OCI-M1 (cell line): Measurements from ENCODE around the gene BCAR1.

Source experiments
- DNase-seq: peaks from one replicate; lab custom pipeline; 2025; lab: John Stamatoyannopoulos, UW

The BCAR1 gene

DNA sequence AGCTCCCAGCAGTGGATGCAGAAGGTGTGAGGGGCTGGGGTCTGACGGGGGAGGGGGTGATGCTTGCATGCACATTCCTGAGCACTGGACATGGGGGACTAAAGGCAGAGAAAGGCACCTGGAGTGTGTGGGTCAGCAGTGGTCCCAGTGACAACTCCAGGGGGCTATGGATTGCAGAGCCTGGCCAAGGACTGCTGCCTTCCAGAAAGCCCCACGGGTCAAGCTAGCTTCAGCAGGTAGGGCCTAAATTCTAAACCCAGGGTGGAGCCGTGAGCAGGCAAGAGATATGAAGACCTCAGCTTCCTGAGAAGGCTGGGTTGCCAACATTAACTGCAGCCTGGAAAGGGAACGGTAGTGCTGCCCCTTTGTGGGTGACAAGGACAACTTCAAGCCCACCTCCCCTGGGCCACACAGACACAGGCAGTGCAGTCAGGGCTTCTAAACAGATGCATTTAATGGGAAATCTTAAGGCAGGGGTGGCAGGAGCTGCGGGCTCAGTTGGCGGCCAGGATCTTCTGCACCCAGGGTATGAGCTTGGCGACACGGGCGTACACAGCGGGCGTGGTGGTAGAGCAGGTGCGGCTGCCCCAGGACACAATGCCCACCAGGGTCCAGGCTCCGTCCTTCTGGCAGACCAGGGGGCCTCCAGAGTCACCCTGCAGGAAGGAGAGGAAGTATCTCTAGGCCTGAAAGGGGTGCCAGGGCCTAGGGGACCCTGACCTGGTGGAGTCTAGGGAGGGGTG is 47.6 kb downstream of the BCAR1 start:
- DNase-seq, result peak; percentile 16

DNA sequence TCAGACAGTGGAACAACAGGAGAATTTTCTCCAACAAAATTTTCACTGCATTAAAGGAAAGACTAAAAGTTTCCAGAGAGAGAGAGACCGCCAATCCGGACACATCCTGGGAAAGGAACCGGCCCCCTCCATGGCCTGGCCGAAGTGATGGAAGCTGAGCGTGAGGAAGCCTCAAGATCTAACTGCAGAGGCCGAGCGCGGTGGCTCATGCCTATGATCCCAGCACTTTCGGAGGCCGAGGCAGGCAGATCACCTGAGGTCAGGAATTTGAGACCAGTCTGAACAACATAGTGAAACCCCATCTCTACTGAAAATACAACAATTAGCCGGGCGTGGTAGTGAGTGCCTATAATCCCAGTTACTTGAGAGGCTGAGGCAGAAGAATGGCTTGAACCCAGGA is 48.3 kb downstream of the BCAR1 start:
- DNase-seq, result no peak

DNA sequence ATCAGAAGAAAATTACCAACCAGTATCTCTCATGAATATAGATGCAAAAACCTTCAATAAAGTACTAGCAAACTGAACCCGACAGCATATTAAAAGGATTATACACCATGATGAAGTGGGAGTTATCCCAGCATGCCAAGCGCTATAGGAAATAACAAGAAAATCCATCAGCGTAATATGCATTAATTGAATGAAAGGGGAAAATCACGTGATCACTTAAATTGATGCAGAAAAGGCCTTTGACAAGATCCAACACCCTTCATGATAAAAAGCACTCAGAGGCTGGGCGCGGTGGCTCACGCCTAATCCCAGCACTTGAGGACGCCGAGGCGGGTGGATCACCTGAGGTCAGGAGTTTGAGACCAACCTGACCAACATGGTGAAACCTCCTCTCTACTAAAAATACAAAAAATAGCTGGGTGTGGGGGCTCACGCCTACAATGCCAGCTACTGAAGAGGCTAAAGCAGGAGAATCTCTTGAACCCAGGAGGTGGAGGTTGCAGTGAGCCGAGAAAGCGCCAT is 49.3 kb downstream of the BCAR1 start:
- DNase-seq, result no peak

DNA sequence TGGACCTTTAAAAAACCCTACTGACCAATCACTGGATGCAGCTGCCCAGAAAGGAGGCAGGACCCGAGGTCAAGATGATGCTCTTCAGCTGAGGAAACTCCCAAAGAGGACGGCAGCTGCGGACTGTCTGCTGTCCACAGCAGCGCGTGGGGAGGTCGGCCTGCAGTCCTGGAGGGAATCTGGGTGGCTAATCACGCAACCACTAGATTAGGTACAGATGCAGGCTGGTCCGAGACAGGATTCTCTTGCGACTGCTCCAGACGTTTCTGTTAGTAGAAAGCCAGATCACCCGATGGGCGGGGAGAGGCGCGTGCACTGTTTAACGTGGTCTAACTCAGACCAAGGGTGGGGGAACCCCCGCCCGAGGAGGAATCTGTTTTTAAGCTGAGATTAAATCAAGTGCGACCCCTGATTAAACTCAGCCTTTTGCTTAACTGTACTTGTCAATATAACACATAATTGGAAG is 53.3 kb downstream of the BCAR1 start:
- peak; percentile 39 for DNase-seq

DNA sequence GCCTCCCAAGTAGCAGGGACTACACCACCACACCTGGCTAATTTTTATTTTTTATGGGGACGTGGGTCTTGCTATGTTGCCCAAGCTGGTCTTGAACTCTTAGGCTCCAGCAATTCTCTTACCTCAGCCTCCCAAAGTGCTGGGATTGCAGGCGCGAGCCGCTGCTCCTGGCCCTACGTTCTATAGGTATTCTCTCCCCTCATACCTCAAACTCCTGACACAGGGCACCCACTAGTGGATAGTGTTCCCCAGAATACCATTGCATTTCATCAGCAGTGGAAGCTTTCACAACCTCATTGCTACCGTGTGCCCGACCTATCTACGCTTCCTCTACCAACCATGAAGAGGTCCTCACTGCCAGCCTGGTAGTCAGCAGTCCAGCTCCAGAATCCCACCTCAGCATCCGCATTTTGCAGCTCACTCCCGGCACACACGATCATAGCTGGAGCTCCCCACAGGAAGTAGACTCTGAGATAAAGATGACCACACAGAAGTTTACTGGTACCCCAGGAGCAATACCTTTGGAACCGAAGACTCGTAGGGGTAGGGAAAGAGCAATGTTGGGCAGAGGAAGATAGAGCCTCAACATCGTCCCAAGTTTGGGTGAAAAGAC is 53.8 kb downstream of the BCAR1 start:
- peak; percentile 28 for DNase-seq

DNA sequence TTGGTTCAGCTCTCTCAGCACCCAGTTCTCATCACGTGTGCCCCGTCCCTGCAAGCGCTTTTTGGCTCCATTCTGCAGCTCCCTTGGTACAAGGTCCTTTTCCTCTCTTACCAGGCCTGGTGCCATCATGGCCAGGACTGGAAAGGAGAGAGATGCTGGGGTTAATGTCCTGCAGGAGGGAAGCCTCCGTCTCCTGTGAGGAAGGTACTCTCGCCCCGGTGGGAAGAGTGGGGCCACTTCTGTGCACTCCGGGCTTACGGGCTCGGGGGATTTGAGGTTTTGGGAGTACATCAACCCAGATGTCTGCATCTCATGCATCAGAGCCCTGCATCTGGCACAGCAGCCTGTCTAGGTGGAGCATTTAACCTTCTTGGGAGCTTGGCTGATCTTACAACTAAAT is 54.6 kb downstream of the BCAR1 start:
- DNase-seq, result no peak

DNA sequence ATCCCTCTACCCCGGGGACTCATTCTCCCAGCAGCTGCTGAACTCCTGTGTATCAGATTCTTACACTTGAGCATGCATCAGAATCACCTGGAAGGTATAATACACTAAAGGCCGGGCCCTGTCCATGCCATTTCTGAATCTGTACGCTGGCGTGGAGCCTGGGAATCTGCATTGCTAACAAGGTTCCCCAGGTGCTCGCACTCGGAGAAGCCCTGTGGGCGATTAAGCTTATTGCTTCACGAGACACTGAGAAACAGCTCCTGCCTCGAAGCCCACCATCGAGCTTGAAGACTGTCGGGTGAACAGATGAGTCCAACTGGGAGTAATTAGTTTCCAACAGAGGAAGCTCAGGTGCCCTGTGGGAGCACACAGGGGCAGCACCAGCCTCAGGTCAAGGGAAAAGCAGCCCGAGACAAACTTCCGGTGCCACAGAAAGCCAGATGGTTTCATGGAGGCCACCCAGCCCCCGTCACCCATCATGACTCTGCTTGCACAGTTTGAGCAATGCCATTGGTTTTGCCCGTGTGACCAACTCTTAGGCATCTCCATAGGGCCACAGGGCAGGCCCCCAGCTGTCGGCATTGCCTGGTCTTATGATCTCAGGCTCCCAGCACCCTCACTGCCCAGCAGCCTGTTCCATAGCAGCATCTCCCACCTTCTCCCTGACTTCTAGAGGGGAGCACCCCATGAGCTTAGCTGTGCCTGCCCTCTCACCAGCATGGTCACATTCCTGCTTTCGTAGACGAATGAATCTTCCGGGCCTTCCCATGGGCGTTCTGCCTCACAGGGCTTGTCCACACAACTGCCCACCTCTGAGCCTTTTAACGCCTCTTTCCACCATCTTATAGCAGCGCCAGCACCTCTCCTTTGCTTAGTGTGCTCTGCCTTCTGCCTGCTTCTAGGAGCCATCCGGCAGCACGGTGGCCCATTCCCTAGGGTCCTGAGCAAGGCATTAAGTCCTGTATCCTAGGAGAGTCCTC is 55.3 kb downstream of the BCAR1 start:
- DNase-seq, result no peak

DNA sequence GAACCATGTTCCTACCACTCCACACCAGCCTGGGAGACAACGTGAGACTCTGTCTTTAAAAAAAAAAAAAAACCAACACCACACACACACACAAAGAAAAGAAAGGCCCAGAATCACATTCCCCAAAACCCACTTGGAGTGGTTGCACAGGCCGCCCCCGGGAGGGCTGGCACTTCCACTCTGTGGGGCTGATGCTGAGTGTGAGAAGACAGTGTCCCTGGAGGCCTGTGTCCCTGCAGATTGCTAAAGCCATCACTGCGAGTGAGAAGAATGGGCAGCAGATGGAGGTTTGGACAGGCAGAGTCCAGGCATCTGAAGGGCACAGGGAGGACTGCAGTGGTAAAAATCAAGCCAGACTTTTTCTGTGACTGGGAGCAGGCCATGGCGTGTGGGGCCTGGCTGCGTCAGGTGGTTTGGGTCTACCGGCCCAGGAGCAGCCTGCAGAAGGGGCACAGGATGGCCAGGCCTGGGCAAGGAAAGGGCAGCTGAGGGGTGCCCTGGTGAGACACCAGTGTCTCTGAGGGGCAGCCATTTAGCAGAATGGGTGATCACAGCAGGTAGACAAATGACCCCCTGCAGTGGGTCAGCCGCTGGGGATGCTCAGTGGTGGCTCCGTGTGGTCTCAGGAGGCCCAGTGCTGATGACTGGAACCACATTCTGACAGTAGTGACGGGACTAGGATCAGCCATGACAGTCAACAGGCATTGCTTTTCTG is 57.5 kb downstream of the BCAR1 start:
- DNase-seq, result no peak

DNA sequence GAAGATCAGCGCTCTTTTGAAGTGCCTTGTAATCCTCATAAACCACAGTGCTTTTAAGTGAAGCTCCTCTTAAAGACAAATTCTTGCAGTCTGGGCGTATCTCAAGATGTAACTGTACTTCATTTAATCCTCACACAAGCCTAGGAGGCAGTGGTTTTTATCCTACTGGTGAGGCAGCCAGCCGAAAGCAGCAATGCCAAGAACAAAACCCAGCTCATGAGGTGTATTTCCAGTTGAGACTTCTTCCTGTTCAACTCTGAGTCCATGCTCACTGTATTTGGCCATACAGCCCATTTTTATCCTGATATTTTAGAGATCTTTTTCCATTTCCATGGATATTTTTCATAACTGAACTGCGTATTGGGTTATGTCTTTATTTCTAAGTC is 58.2 kb downstream of the BCAR1 start:
- DNase-seq, result no peak

DNA sequence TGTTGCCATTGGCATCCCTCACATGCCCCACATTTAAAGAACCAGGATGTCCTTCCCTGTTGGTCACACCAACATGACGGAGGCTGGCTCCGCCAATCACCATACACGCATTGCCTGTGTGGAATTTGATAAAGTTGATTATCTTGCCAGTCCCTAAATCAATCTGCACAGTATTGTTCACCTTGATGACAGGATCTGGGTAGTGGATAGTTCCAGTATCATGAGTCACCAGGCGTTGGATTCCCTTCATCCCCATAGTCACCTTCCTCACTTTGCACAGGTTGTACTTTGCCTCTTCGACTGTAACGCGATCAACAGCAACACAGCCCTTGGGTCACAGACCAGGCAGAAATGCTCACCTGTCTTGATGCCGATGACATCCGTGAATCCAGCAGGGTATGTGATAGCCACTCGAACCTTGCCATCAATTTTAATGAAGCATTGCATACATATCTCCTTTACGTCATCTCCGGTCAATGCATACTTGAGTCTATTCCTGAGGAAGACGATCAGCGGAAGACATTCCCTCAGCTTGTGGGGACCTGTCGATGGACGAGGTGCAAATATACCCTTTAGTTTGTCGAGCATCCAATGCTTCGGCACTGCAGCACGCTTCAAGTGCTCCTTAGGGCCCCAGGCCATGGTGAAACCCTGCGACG is 58.7 kb downstream of the BCAR1 start:
- no peak for DNase-seq

DNA sequence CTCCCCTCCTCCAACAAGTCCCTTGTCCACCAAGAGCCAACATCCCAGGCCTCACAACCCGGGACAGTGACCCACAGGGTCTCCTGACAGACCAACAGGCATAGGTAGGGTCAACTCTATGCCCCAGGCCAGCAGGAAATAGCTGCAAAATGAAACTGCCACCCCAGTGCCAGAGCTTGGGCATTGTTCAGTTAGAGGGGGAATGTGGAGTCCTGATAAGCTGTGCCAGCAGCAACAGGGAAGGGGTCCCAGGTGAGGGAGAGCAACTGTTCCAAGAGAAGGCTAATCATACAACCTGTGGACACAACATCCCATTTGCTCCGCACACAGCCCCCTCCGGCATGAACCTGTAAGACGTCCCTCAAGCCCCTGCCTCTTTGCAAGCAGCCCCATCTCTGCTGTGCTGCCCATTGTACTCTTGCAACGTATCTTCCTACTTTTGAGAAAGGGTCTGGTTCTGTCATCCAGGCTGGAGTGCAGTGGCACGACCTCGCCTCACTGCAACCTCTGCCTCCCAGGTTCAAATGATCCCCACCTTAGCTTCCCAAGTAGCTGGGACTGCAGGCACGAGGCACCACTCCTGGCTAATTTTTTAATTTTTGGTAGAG is 61.7 kb downstream of the BCAR1 start:
- DNase-seq, result no peak

DNA sequence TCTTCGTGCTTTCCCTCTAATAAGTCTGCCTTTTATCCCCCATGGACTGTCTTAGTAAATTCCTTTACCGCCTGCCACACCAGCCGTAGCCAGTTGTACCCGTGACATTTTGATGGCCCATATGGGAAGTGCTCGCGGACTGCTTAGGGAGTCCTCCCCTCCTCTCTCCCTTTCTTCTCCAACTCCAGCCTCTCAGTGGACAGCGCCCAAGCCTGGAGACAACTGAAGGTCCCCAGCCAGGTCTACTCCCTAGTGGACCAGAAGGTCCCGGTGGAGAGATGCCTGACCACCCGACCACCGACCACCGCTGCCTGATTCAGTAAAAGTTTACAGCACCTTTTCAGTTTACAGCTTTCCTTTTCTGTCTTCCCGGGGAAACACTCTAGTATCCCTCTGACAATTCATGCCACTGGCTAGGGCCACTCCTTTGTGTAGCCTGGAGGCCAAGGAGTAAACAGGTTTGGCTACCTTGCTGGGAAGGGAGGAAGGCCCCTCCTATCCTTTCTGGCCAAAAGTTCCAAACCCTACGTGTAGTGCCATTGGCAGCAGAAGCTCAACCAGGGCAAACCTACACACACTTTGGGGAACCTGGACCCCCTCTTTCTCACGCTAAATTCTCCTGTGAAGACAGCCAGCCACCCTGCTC is 62.5 kb downstream of the BCAR1 start:
- no peak for DNase-seq

DNA sequence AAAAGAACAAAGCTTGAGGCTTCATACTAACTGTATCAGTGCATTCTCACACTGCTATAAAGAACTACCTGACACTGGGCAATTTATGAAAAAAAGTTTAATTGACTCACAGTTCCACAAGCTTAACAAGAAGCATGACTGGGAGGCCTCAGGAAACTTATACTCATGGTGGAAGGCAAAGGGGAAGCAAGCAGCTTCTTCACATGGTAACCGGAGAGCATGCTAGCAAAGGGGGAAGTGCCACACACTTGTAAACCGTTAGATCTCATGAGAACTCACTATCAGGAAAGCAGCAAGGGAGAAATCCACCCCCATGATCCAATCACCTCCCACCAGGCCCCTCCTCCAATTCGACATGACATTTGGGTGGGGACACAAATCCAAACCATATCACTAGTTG is 69.8 kb downstream of the BCAR1 start:
- DNase-seq, result peak; percentile 90

DNA sequence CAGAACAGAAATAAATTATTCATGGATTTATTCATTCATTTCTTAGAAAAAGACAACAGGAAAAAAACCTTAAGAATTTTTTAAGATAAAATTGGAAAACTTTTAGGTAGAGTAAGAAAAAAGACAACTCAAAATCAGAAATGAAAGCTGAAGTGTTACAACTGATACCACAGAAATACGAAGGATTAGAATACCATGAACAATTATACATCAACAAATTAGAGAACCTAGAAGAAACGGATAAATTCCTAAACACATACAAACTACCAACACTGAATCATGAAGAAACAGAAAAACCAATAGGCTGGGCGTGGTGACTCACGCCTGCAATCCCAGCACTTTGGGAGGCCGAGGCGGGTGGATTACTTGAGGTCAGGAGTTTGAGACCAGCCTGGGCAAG is 72.2 kb downstream of the BCAR1 start:
- no peak for DNase-seq
